Bronchial epithelial cell (primary cell): ENCODE measurements around the gene PRKCZ. TPM values are rescaled to one million over a fixed set of nuclear protein-coding genes. Genes with fewer than 3 reads are reported as not detected.

ENCODE experiments used
- DNase-seq: peaks from one replicate; pipeline ENCODE4 v3.0.0-alpha.2; 2010; ENCODE audit warnings: low read depth
- FAIRE-seq: peaks from 2 replicates; lab custom pipeline; 2011; peaks lifted over from hg19 to GRCh38; lab: Jason Lieb, UNC
- H3K27me3 ChIP-seq: 2 replicates; pipeline ENCODE4 v1.5.1; 2011; ENCODE audit warnings: low read length; ENCODE audit not compliant: control insufficient read depth, insufficient read depth
- H3K36me3 ChIP-seq: 2 replicates; pipeline ENCODE4 v1.5.1; 2011; ENCODE audit warnings: low read length; ENCODE audit not compliant: control insufficient read depth, insufficient read depth
- H3K4me3 ChIP-seq: 2 replicates; pipeline ENCODE4 v1.5.1; 2011; ENCODE audit warnings: mild to moderate bottlenecking, low read depth, low read length, control low read depth
- CTCF ChIP-seq: IDR thresholded peaks from 2 replicates; pipeline ENCODE4 v1.5.1; 2011; ENCODE audit warnings: mild to moderate bottlenecking, moderate library complexity, low read length, control low read depth, inconsistent platforms; ENCODE audit not compliant: insufficient read depth, severe bottlenecking
- total RNA-seq: library from RNA; depleted of rRNA; stranded (reverse); fragments of >200 nt; gene quantifications from 2 replicates; pipeline ENCODE4 v1.2.1, GENCODE V29; 2014

Gene PRKCZ
- total RNA-seq, 1 donor from 2014 or later, result 38.4 TPM

DNA sequence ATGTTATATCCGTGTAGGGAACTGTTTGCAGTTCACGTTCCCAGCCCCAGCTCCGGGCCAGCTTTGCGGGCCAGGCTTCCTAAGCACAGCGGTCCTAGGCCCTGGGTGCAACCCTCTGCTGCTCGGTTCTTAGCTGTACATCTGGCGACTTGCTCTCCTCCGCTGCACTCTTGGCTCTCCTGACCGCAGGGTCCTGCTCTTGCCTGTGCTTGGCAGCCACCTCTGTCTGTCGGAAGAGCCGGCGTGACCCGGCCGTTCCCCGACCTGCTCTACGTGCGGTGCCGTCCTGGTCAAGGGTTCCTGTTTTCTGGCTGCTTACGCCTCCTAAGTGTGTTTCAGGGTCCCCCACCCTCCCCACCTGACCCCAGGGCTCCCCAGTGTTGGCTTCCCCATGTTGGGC is 107.6 kb downstream of the PRKCZ start:
- H3K4me3 ChIP-seq, result no peak overlapping the region
- DNase-seq, result no peak

GRCh38 chr1:2158272-2158671 is 108.1 kb downstream of the PRKCZ start:
- no peak for FAIRE-seq
- Histone ChIP-seq H3K27me3 (no peaks in the 10 kb centered on the region), H3K36me3 (peaks cover 13% of the 10 kb centered on the region), H3K4me3 (no peak overlapping the region)
- no peak for TF ChIP-seq CTCF
- no peak for DNase-seq

More for the DNA sequence above, 107.6 kb downstream of the PRKCZ start:
- Histone ChIP-seq H3K27me3 (no peaks in the 10 kb centered on the region), H3K36me3 (peaks cover 12% of the 10 kb centered on the region)
- TF ChIP-seq CTCF, result no peak
- FAIRE-seq, result no peak

DNA sequence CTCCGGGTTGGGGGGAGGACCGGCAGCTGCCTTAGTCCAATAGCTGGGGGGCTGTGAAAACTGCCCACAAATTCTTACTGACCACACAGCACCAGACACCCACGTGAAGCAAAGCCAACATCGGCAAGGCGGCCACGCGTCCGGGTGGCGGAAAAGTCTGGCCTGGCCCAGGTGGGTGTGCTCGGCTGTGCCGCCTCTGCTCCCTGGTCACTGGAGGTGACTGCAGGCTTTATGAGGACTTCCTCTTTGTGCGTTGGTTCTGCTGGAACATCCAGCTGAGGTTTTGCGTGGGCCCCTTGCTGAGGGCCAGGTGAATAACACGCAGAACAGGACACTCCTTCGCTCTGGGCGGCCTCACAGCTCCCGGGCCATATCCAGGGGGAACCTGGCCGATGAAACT is 108.9 kb downstream of the PRKCZ start:
- DNase-seq, result no peak
- TF ChIP-seq CTCF, result no peak
- Histone ChIP-seq H3K27me3 (no peaks in the 10 kb centered on the region), H3K4me3 (no peak overlapping the region), H3K36me3 (peaks cover 12% of the 10 kb centered on the region)
- no peak for FAIRE-seq

DNA sequence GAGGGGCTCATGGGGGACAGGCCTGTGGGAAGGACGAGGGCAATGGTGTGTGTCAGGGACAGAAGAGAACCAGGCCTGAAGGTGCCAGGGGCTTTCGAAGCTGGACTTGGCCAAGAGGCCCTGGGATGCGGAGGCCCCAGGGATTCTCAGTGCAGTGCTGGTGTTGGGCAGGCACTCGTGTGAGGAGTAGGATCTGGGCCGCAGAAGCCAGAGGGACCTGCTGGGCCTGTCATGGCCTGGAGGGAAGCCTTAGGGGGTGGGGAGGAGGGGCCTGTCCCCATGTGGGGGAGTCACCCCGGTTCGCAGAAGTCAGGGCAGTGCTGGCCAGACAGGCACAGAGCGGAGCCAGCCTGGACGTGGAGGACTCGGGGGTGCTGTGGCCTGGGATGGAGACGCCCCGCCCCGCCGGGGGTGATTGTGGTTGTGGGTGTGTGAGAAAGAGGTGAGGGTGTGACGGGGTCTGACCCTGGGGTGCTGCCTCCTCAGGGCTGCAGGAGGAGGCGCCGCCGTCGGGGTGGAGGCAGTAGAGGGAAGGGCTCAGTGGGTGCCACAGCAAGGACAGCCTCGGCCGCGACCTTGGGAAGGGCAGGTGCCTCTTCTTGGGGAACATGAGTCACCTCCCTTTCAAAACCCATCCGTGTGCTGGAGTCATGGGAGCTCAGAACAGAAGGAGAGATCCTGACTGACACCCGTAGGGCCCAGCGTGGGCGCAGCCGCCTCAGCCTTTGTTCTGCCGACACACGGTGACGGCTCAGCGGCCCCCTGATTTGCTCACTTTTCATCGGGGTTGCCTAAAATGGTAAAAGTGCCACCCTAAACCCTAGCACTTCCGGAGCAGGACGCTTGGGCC is 110.5 kb downstream of the PRKCZ start:
- H3K36me3 ChIP-seq, result peaks cover 12% of the 10 kb centered on the region
- no peak for TF ChIP-seq CTCF
- no peak for DNase-seq
- FAIRE-seq, result no peak
- no peak overlapping the region for H3K4me3 ChIP-seq
- H3K27me3 ChIP-seq, result no peaks in the 10 kb centered on the region

DNA sequence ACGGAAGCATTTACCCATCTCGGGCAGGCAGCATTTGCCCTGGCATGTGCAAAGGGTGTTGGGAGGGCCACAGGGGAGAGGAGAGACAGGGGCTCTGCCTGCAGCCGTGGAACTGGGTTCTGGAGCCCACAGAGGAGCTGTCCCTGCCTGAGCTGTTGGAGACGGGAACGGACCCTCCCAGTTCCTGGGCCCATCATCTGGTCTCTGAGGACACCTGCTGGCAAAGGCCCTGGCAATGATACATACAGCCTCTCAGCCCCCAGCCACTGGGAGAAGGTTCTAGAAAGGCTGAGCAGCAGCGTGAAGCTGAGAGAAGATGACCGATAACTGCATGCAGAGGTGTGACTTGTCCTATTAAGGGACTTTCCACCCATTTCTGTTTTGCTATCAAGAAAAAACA is 113.0 kb downstream of the PRKCZ start:
- H3K36me3 ChIP-seq, result peaks cover 9% of the 10 kb centered on the region
- H3K27me3 ChIP-seq, result no peaks in the 10 kb centered on the region
- H3K4me3 ChIP-seq, result no peak overlapping the region
- no peak for FAIRE-seq
- no peak for TF ChIP-seq CTCF
- DNase-seq, result no peak
